ENCODE measurements around the gene NTSR2.

NTSR2 gene

DNA sequence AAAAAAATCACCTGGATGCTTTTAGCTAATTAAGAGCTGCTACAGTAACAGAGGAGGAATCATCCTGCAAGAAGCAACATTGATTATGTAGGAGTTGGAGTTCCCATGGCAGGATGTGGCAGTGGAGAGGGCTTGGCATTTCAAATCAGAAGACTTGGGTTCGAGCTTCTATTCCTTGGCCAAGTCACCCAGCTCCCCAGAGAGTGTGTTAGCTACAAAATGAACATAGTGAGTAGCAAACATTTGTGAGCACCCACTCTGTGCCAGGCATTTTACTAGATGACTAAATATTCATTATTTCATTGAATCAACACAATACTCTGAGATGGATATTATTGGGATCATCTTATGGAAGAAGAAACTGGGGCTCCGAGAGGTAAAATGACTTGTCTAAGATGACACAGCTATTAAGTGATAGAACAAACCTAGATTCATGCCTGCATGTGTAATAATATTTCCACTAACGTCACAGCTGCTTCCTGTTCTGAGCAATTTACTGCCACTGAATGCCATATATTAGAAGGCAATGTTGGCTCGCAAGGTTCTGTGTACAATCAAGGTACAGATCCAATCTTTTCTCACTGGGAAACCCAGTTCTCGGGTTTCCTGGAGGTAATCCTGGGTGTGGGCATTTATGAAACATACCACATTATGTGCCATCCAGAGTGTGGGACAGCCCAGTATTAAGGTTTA, 18.0 kb downstream of the NTSR2 start:
- H3K27me3 ChIP-seq (replicated peaks; ENCODE audit: insufficient read depth, low read length), result no peaks in the 10 kb centered on the region
- H3K36me3 ChIP-seq (replicated peaks; ENCODE audit: insufficient read depth, low read length), result no peaks in the 10 kb centered on the region
- H3K9ac ChIP-seq (ENCODE audit: low read length), result no peak overlapping the region
- TF ChIP-seq EZH2 (optimal IDR thresholded peaks at IDR 0.05; ENCODE audit: low read depth, low read length) (no peak), EZH2phosphoT487 (IDR thresholded peaks at IDR 0.05; ENCODE audit: low read length) (no peak)
- TF ChIP-seq, protein P1, sequence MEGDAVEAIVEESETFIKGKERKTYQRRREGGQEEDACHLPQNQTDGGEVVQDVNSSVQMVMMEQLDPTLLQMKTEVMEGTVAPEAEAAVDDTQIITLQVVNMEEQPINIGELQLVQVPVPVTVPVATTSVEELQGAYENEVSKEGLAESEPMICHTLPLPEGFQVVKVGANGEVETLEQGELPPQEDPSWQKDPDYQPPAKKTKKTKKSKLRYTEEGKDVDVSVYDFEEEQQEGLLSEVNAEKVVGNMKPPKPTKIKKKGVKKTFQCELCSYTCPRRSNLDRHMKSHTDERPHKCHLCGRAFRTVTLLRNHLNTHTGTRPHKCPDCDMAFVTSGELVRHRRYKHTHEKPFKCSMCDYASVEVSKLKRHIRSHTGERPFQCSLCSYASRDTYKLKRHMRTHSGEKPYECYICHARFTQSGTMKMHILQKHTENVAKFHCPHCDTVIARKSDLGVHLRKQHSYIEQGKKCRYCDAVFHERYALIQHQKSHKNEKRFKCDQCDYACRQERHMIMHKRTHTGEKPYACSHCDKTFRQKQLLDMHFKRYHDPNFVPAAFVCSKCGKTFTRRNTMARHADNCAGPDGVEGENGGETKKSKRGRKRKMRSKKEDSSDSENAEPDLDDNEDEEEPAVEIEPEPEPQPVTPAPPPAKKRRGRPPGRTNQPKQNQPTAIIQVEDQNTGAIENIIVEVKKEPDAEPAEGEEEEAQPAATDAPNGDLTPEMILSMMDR (IDR thresholded peaks at IDR 0.05; ENCODE audit: low read length), result no peak
- H4K20me1 ChIP-seq (ENCODE audit: insufficient read depth, low read length), result no peaks in the 10 kb centered on the region
- no peak overlapping the region for H2AFZ ChIP-seq (ENCODE audit: low read length)
- no peak overlapping the region for H3K27ac ChIP-seq (ENCODE audit: low read length)
- no peaks in the 10 kb centered on the region for H3K9me3 ChIP-seq (replicated peaks; ENCODE audit: insufficient read depth, low read length)
- no peaks in the 10 kb centered on the region for H3K9me2 ChIP-seq (replicated peaks; ENCODE audit: insufficient read depth, low read length)
- no peaks in the 10 kb centered on the region for H3F3A ChIP-seq (ENCODE audit: insufficient read depth, low read length)
- H3K4me3 ChIP-seq (ENCODE audit: low read length), result no peak overlapping the region
- no peak overlapping the region for H3K4me2 ChIP-seq (ENCODE audit: low read depth, low read length)
- no peaks in the 10 kb centered on the region for H3K4me1 ChIP-seq (ENCODE audit: low read length)
- H3K79me2 ChIP-seq (ENCODE audit: low read length), result no peaks in the 10 kb centered on the region
- DNase-seq, result no peak

DNA sequence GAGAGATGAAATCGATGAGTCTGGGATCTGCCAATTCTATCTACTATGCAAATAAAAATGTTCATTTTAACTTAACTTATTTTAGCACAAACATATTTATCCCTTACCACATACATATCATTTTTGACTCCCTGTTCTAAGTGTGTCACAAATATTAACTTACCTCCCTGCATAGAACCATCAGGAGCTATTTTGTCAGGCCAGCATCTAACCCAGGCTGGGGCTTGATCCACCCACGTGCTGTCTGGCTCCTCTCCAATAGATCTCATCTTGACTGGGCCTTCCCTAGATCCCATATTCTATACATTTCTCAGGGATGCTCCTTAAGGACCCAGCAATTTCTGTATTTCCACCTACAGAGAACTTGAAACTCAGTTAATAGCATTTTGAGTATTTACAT, 20.9 kb downstream of the NTSR2 start:
- H3K27me3 ChIP-seq (replicated peaks; ENCODE audit: insufficient read depth, low read length), result no peaks in the 10 kb centered on the region
- no peaks in the 10 kb centered on the region for H3K79me2 ChIP-seq (ENCODE audit: low read length)
- no peaks in the 10 kb centered on the region for H3F3A ChIP-seq (ENCODE audit: insufficient read depth, low read length)
- H3K4me2 ChIP-seq (ENCODE audit: low read depth, low read length), result no peak overlapping the region
- no peaks in the 10 kb centered on the region for H4K20me1 ChIP-seq (ENCODE audit: insufficient read depth, low read length)
- no peak overlapping the region for H2AFZ ChIP-seq (ENCODE audit: low read length)
- no peak for DNase-seq
- no peaks in the 10 kb centered on the region for H3K9me3 ChIP-seq (replicated peaks; ENCODE audit: insufficient read depth, low read length)
- no peak overlapping the region for H3K27ac ChIP-seq (ENCODE audit: low read length)
- H3K4me1 ChIP-seq (ENCODE audit: low read length), result no peaks in the 10 kb centered on the region
- H3K9me2 ChIP-seq (replicated peaks; ENCODE audit: insufficient read depth, low read length), result no peaks in the 10 kb centered on the region
- no peak overlapping the region for H3K4me3 ChIP-seq (ENCODE audit: low read length)
- H3K36me3 ChIP-seq (replicated peaks; ENCODE audit: insufficient read depth, low read length), result no peaks in the 10 kb centered on the region
- H3K9ac ChIP-seq (ENCODE audit: low read length), result no peak overlapping the region
- TF ChIP-seq EZH2phosphoT487 (IDR thresholded peaks at IDR 0.05; ENCODE audit: low read length), result no peak
- TF ChIP-seq, protein P1 (IDR thresholded peaks at IDR 0.05; ENCODE audit: low read length), result no peak

DNA sequence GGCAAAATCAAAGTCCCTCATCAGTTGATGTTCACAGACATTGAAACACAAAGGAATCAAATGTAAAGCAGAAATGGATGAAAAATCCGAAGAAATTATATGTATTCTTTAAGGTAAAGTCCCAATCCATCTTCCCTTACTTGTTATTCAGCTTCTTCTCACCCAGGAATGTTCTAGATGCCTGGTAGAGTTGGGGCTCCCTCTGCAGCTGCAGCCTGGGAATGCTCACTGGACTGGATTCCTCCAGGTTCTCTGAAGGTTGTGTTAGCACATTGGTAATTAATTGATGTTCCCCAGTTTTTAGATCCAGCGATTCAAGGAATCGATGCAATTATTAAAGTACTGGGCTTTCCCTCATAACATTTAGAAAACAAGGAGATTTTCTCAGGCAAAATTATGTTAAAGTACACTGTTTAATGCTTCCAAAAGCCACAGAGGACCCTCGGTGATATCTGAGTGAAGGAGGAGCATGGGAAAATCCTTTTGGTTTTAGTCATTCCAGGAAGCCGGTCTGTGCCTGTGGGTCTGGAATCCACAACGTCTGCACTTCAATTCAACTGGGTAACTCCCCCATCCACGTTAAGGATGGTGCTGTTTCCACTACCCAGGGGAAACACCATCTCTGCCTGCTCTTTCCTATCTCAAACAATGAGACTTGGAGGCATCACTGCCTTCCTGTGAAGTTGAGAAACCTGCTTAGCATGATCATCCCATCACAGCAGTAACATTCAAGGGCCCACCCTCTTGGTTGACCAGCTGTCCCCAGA, 22.0 kb downstream of the NTSR2 start:
- no peaks in the 10 kb centered on the region for H4K20me1 ChIP-seq (ENCODE audit: insufficient read depth, low read length)
- no peak overlapping the region for H2AFZ ChIP-seq (ENCODE audit: low read length)
- H3K9ac ChIP-seq (ENCODE audit: low read length), result no peak overlapping the region
- no peak overlapping the region for H3K27ac ChIP-seq (ENCODE audit: low read length)
- H3K4me1 ChIP-seq (ENCODE audit: low read length), result no peaks in the 10 kb centered on the region
- H3K9me2 ChIP-seq (replicated peaks; ENCODE audit: insufficient read depth, low read length), result no peaks in the 10 kb centered on the region
- H3K4me3 ChIP-seq (ENCODE audit: low read length), result no peak overlapping the region
- no peak overlapping the region for H3K4me2 ChIP-seq (ENCODE audit: low read depth, low read length)
- H3K9me3 ChIP-seq (replicated peaks; ENCODE audit: insufficient read depth, low read length), result no peaks in the 10 kb centered on the region
- H3F3A ChIP-seq (ENCODE audit: insufficient read depth, low read length), result no peaks in the 10 kb centered on the region
- TF ChIP-seq EZH2phosphoT487 (IDR thresholded peaks at IDR 0.05; ENCODE audit: low read length) (no peak), EZH2 (optimal IDR thresholded peaks at IDR 0.05; ENCODE audit: low read depth, low read length) (no peak)
- TF ChIP-seq, protein P1 (IDR thresholded peaks at IDR 0.05; ENCODE audit: low read length), result no peak
- H3K27me3 ChIP-seq (replicated peaks; ENCODE audit: insufficient read depth, low read length), result no peaks in the 10 kb centered on the region
- no peaks in the 10 kb centered on the region for H3K79me2 ChIP-seq (ENCODE audit: low read length)
- no peaks in the 10 kb centered on the region for H3K36me3 ChIP-seq (replicated peaks; ENCODE audit: insufficient read depth, low read length)
- no peak for DNase-seq

Data from MM.1S (cell line).